Spinal cord (tissue), 10 donors: ENCODE results near the gene SETD2. TPM values are rescaled to one million over a fixed set of nuclear protein-coding genes. Genes with fewer than 3 reads are reported as not detected.
"Not testable (repeated sequence)": the region's sequence is repeated elsewhere in the genome, so short reads cannot be mapped to it uniquely, and the experiment has no call there.

Source experiments
- DNase-seq, 6 donors: peaks; one replicate each; pipeline versions ENCODE4 v3.0.0 to v3.0.0-alpha.2; 2013 to 2015; ENCODE audit warnings: low spot score in 6 of 6, low read depth in 4 of 6
- H3K27ac ChIP-seq: one replicate; pipeline ENCODE4 v1.5.1; 2013; ENCODE audit warnings: low read depth, low read length, control low read depth
- H3K27me3 ChIP-seq: one replicate; pipeline ENCODE4 v1.6.1; 2013; ENCODE audit warnings: low read length; ENCODE audit not compliant: control insufficient read depth, insufficient read depth
- H3K36me3 ChIP-seq: one replicate; pipeline ENCODE4 v1.6.1; 2013; ENCODE audit warnings: low read length; ENCODE audit not compliant: control insufficient read depth, insufficient read depth
- H3K4me1 ChIP-seq: one replicate; pipeline ENCODE4 v1.6.1; 2013; ENCODE audit warnings: low read length; ENCODE audit not compliant: control insufficient read depth, insufficient read depth
- H3K4me3 ChIP-seq: one replicate; pipeline ENCODE4 v1.5.1; 2013; ENCODE audit warnings: low read depth, low read length, control low read depth
- H3K9me3 ChIP-seq: one replicate; pipeline ENCODE4 v1.6.1; 2013; ENCODE audit warnings: low read length; ENCODE audit not compliant: control insufficient read depth, insufficient read depth
- WGBS: methylation state at CpG from one replicate; pipeline ENCODE4 v1.1.5; 2013; ENCODE audit warnings: missing lambda C conversion rate; ENCODE audit not compliant: insufficient coverage; 5-methylcytosine and 5-hydroxymethylcytosine counted together
- polyA plus RNA-seq, 2 donors: library from polyadenylated mRNA; unstranded; fragments of 120-200 nt; gene quantifications; one replicate each; pipeline ENCODE4 v1.2.1, GENCODE V29; 2013; ENCODE audit not compliant: insufficient read length in 2 of 2
- total RNA-seq, 2 donors: library from RNA; depleted of rRNA in 1 of 2; stranded (reverse); fragments of 120-200 nt in 1 of 2; fragments of >200 nt in 1 of 2; gene quantifications; one replicate each; pipeline versions ENCODE4 v1.2.3 to v1.2.4, GENCODE V29; 2013 to 2014
- donor health status: healthy.

SETD2 gene
- total and polyA plus RNA-seq, 4 donors = 39.9 to 72.0 (median 51.0) TPM

- peaks cover 28% of the 10 kb centered on the region for H3K36me3 ChIP-seq
- H3K27me3 ChIP-seq = no peaks in the 10 kb centered on the region
- no CpG with 5 or more reads among the region's 2 CpGs for WGBS
- H3K9me3 ChIP-seq = no peaks in the 10 kb centered on the region
- no peak overlapping the region for H3K27ac ChIP-seq
- peak in 1 of 6 donors; percentile 12 for DNase-seq
- H3K4me3 ChIP-seq = no peak overlapping the region
- peaks cover 3% of the 10 kb centered on the region for H3K4me1 ChIP-seq
Measured at GRCh38 chr3:47035645-47036044, 128.3 kb downstream of the SETD2 start.

- no peaks in the 10 kb centered on the region for H3K27me3 ChIP-seq
- H3K27ac ChIP-seq = no peak overlapping the region
- WGBS = 39% methylated on average over 2 of the region's 2 CpGs
- no peaks in the 10 kb centered on the region for H3K9me3 ChIP-seq
- H3K4me3 ChIP-seq = no peak overlapping the region
- peaks cover 3% of the 10 kb centered on the region for H3K4me1 ChIP-seq
- DNase-seq = no peak
- H3K36me3 ChIP-seq = peaks cover 22% of the 10 kb centered on the region
Measured at GRCh38 chr3:47034868-47035489, 128.9 kb downstream of the SETD2 start.

GRCh38 chr3:47031041-47031440 is 132.9 kb downstream of the SETD2 start:
- H3K36me3 ChIP-seq, H3K4me1 ChIP-seq, H3K9me3 ChIP-seq, H3K27ac ChIP-seq, H3K4me3 ChIP-seq, DNase-seq, H3K27me3 ChIP-seq: not testable (repeated sequence)
- no CpG with 5 or more reads among the region's 4 CpGs for WGBS

GRCh38 chr3:47028667-47029066 is 135.2 kb downstream of the SETD2 start:
- Histone ChIP-seq H3K36me3 (no peaks in the 10 kb centered on the region), H3K4me1 (no peaks in the 10 kb centered on the region), H3K27me3 (no peaks in the 10 kb centered on the region), H3K27ac (no peak overlapping the region), H3K9me3 (no peaks in the 10 kb centered on the region), H3K4me3 (no peak overlapping the region)
- 100% methylated on average over 1 of the region's 1 CpG for WGBS
- no peak for DNase-seq

- Histone ChIP-seq H3K27ac (no peak overlapping the region), H3K9me3 (no peaks in the 10 kb centered on the region), H3K27me3 (no peaks in the 10 kb centered on the region), H3K36me3 (no peaks in the 10 kb centered on the region), H3K4me3 (no peak overlapping the region), H3K4me1 (no peaks in the 10 kb centered on the region)
- no peak for DNase-seq
- WGBS = no CpG with 5 or more reads among the region's 3 CpGs
Measured at GRCh38 chr3:47028146-47028545, 135.8 kb downstream of the SETD2 start.

- H3K27ac ChIP-seq, H3K9me3 ChIP-seq, H3K4me3 ChIP-seq, H3K36me3 ChIP-seq, H3K27me3 ChIP-seq, DNase-seq, H3K4me1 ChIP-seq: not testable (repeated sequence)
- no CpG with 5 or more reads among the region's 1 CpG for WGBS
Measured at GRCh38 chr3:47026432-47026831, 137.5 kb downstream of the SETD2 start.

GRCh38 chr3:47024932-47025331 is 139.0 kb downstream of the SETD2 start:
- H3K4me3 ChIP-seq = no peak overlapping the region

GRCh38 chr3:47022641-47023071 is 141.3 kb downstream of the SETD2 start:
- Histone ChIP-seq H3K4me1 (no peaks in the 10 kb centered on the region), H3K27me3 (no peaks in the 10 kb centered on the region), H3K27ac (no peak overlapping the region), H3K9me3 (no peaks in the 10 kb centered on the region), H3K4me3 (no peak overlapping the region), H3K36me3 (peaks cover 6% of the 10 kb centered on the region)
- 67% methylated on average over 1 of the region's 1 CpG for WGBS
- peak in 1 of 6 donors; percentile 21 for DNase-seq

More at GRCh38 chr3:47024932-47025331, 139.0 kb downstream of the SETD2 start:
- Histone ChIP-seq H3K27ac (no peak overlapping the region), H3K36me3 (no peaks in the 10 kb centered on the region), H3K4me1 (no peaks in the 10 kb centered on the region), H3K27me3 (no peaks in the 10 kb centered on the region), H3K9me3 (no peaks in the 10 kb centered on the region)
- DNase-seq = no peak

GRCh38 chr3:47020311-47020710 is 143.6 kb downstream of the SETD2 start:
- Histone ChIP-seq H3K9me3 (no peaks in the 10 kb centered on the region), H3K27me3 (no peaks in the 10 kb centered on the region), H3K4me3 (no peak overlapping the region), H3K27ac (no peak overlapping the region), H3K36me3 (peaks cover 17% of the 10 kb centered on the region), H3K4me1 (no peaks in the 10 kb centered on the region)
- WGBS = 100% methylated on average over 2 of the region's 4 CpGs
- DNase-seq = no peak

GRCh38 chr3:47019201-47019600 is 144.7 kb downstream of the SETD2 start:
- Histone ChIP-seq H3K27me3 (no peaks in the 10 kb centered on the region), H3K36me3 (peaks cover 17% of the 10 kb centered on the region), H3K4me3 (no peak overlapping the region), H3K4me1 (no peaks in the 10 kb centered on the region), H3K27ac (no peak overlapping the region), H3K9me3 (no peaks in the 10 kb centered on the region)
- no peak for DNase-seq
- no CpG with 5 or more reads among the region's 1 CpG for WGBS
